Measurements from ENCODE around the gene KITLG. TPM values are rescaled to one million over a fixed set of nuclear protein-coding genes. Genes with fewer than 3 reads are reported as not detected.

The KITLG gene
- total and polyA plus RNA-seq, 2 of the 8 experiments (the other 6 are each of a cell fraction or from before 2014, with no cell fraction given), result 1.3 to 7.8 TPM

DNA sequence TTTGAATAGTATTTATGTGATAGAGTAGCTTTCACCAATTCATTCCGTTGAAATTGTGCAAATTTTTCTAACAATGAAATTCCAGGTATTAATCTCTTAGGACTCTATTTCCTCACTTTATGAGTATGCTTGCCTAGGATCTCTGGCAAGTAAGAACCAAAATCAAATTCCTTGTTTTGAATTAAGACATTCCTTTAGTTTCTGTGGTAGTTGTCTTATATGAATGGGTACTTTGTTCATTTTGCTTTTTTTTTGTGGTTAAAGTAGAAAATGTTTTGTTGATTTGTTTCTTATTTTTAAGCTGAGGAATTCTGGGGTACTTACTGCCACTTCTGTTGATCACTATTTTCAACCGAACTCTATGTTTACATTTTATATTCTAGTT, 59.8 kb downstream of the KITLG start:
- H4K8ac ChIP-seq (ENCODE audit: extremely low read depth, insufficient read depth, low read length), result no peak overlapping the region
- no peaks in the 10 kb centered on the region for H3K36me3 ChIP-seq (ENCODE audit: control insufficient read depth in 2 of 4, insufficient read depth in 4 of 4, low read length in 3 of 4)
- H3K9me3 ChIP-seq (ENCODE audit: insufficient read depth in 2 of 2, low read depth in 1 of 2, low read length in 1 of 2), result no peaks in the 10 kb centered on the region
- no peak overlapping the region for H2AK5ac ChIP-seq (ENCODE audit: low read depth, low read length)
- H2BK120ac ChIP-seq (replicated peaks; ENCODE audit: low read depth, low read length), result no peak overlapping the region
- H2AFZ ChIP-seq (ENCODE audit: low read length), result no peak overlapping the region
- H3K23me2 ChIP-seq (ENCODE audit: low read depth, low read length), result no peaks in the 10 kb centered on the region
- no peak overlapping the region for H3K4me2 ChIP-seq (ENCODE audit: insufficient read depth in 1 of 2, low read depth in 2 of 2, low read length in 2 of 2)
- no peak for DNase-seq (ENCODE audit: low read depth in 1 of 2, low spot score in 2 of 2)
- no peaks in the 10 kb centered on the region for H3K27me3 ChIP-seq (replicated peaks in 1 of 4; ENCODE audit: control insufficient read depth in 3 of 4, extremely low read depth in 1 of 4, insufficient read depth in 3 of 4, low read length in 3 of 4)
- H3K14ac ChIP-seq (ENCODE audit: insufficient read length), result no peak overlapping the region
- FAIRE-seq, result no peak
- H3K18ac ChIP-seq (ENCODE audit: extremely low read depth, low read length), result no peak overlapping the region
- no peak overlapping the region for H2BK5ac ChIP-seq (ENCODE audit: low read depth, low read length)
- no peak overlapping the region for H4K5ac ChIP-seq (ENCODE audit: insufficient read length, low read depth, low read length)
- no peak overlapping the region for H3K23ac ChIP-seq (ENCODE audit: insufficient read length)
- no peak overlapping the region for H2BK20ac ChIP-seq (ENCODE audit: low read length)
- no peak overlapping the region for H3K9ac ChIP-seq (replicated peaks in 1 of 4; ENCODE audit: extremely low read depth in 1 of 4, low read depth in 3 of 4, low read length in 3 of 4)
- H3K56ac ChIP-seq (replicated peaks; ENCODE audit: insufficient read length, low read depth, low read length), result no peak overlapping the region
- H3K4me3 ChIP-seq (ENCODE audit: extremely low read depth in 1 of 4, insufficient read depth in 2 of 4, low read depth in 3 of 4, low read length in 4 of 4), result no peak overlapping the region
- POLR2A ChIA-PET (ENCODE audit: partially characterized antibody), result no interaction called here
- H3K4ac ChIP-seq (replicated peaks; ENCODE audit: insufficient read length, low read depth, low read length), result no peak overlapping the region
- no peaks in the 10 kb centered on the region for H4K20me1 ChIP-seq (replicated peaks in 1 of 2; ENCODE audit: control insufficient read depth in 1 of 2, insufficient read depth in 2 of 2, low read length in 2 of 2)
- H4K91ac ChIP-seq (replicated peaks; ENCODE audit: insufficient read length, low read length), result no peak overlapping the region
- H3K4me1 ChIP-seq (replicated peaks in 1 of 4; ENCODE audit: control insufficient read depth in 3 of 4, insufficient read depth in 4 of 4, low read length in 3 of 4), result no peaks in the 10 kb centered on the region
- H2BK12ac ChIP-seq (ENCODE audit: low read depth, low read length), result no peak overlapping the region
- H3K27ac ChIP-seq (ENCODE audit: low read depth, low read length), result no peak overlapping the region
- 88% methylated on average over 2 of the region's 2 CpGs; no CpG with 5 or more reads in 1 of the 2 experiments for WGBS, 2 experiments (ENCODE audit: extremely low coverage in 1 of 2, insufficient coverage in 1 of 2, insufficient read length in 1 of 2, insufficient replicate concordance in 2 of 2, low coverage in 1 of 2, low lambda C conversion rate in 2 of 2, missing lambda C conversion rate in 1 of 2)
- CTCF ChIA-PET (ENCODE audit: partially characterized antibody), result interaction anchor here (0.6 kb wide), 1 partner anchor 24 kb away, joined by 3 read pairs; no protein-coding TSS in a partner anchor
- no peaks in the 10 kb centered on the region for H3K79me2 ChIP-seq (ENCODE audit: control insufficient read depth in 1 of 2, insufficient read depth in 2 of 2, low read length in 2 of 2)
- H2BK15ac ChIP-seq (ENCODE audit: low read length), result no peak overlapping the region
- H3K79me1 ChIP-seq (ENCODE audit: low read depth, low read length), result no peaks in the 10 kb centered on the region
- no peak for TF ChIP-seq CBX8 (IDR thresholded peaks at IDR 0.05; ENCODE audit: borderline replicate concordance, low read depth, low read length)
- TF ChIP-seq HDAC6 (IDR thresholded peaks at IDR 0.05; ENCODE audit: low read depth, low read length), result no peak
- no peak for TF ChIP-seq KDM4A (IDR thresholded peaks at IDR 0.05; ENCODE audit: low read depth, low read length, severe bottlenecking)
- no peak for TF ChIP-seq RNF2 (IDR thresholded peaks at IDR 0.05; ENCODE audit: borderline replicate concordance, low read depth, low read length, missing control alignments, poor library complexity, severe bottlenecking)
- no peak for TF ChIP-seq MAX (IDR thresholded peaks at IDR 0.05)
- TF ChIP-seq, protein P1, sequence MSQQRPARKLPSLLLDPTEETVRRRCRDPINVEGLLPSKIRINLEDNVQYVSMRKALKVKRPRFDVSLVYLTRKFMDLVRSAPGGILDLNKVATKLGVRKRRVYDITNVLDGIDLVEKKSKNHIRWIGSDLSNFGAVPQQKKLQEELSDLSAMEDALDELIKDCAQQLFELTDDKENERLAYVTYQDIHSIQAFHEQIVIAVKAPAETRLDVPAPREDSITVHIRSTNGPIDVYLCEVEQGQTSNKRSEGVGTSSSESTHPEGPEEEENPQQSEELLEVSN (IDR thresholded peaks at IDR 0.05), result no peak
- TF ChIP-seq TAF1 (IDR thresholded peaks at IDR 0.05; ENCODE audit: low read depth, low read length), result no peak
- no peak for TF ChIP-seq TAF7 (optimal IDR thresholded peaks at IDR 0.05; ENCODE audit: borderline replicate concordance, low read depth, low read length)
- no peak for TF ChIP-seq CHD2 (IDR thresholded peaks at IDR 0.05; ENCODE audit: low read length)
- no peak for TF ChIP-seq CHD1 (IDR thresholded peaks at IDR 0.05; ENCODE audit: low read depth, low read length)
- TF ChIP-seq KDM5A (IDR thresholded peaks at IDR 0.05; ENCODE audit: low read length), result no peak
- TF ChIP-seq EGR1 (IDR thresholded peaks at IDR 0.05; ENCODE audit: borderline replicate concordance, low read depth, low read length), result no peak
- TF ChIP-seq RXRA (IDR thresholded peaks at IDR 0.05; ENCODE audit: insufficient read depth, low read depth, low read length), result no peak
- no peak for TF ChIP-seq TBP (IDR thresholded peaks at IDR 0.05; ENCODE audit: low read depth, low read length)
